Stimulated activated CD4-positive, alpha-beta T cell treated with anti-CD3 and anti-CD28 coated beads, Interleukin-15, amount 100 ng/mL, for 24 hours (primary cell): ENCODE measurements around the gene USP20.

Experiments used
- DNase-seq: peaks from one replicate; pipeline ENCODE4 v3.0.0-alpha.2; 2020

The USP20 gene

GRCh38 chr9:129823935-129824601 lies 11.2 kb upstream of the USP20 start, which contains the start of gene TOR1A:
TOR1A (minus strand) TSS chr9:129824136; CDS start chr9:129824085, 51 bp downstream.
- DNase-seq: peak; percentile 95

- DNase-seq: no peak
Observed at GRCh38 chr9:129826344-129826743, 8.9 kb upstream of the USP20 start.

- no peak for DNase-seq
Observed at GRCh38 chr9:129826759-129827158, 8.5 kb upstream of the USP20 start.

GRCh38 chr9:129828051-129828450 lies 7.2 kb upstream of the USP20 start:
- no peak for DNase-seq

GRCh38 chr9:129828969-129829368 lies 6.3 kb upstream of the USP20 start:
- DNase-seq: no peak

GRCh38 chr9:129832982-129833381 lies 2.3 kb upstream of the USP20 start:
- no peak for DNase-seq

GRCh38 chr9:129834489-129835127 lies 650 bp upstream of the USP20 start:
- peak; percentile 64 for DNase-seq

- DNase-seq: no peak
Observed at GRCh38 chr9:129835860-129836223, 584 bp downstream of the USP20 start.

GRCh38 chr9:129836311-129837007 lies 1.2 kb downstream of the USP20 start:
- DNase-seq: peak; percentile 68

- DNase-seq: peak; percentile 64
Observed at GRCh38 chr9:129838707-129839259, 3.5 kb downstream of the USP20 start.

- peak; percentile 25 for DNase-seq
Observed at GRCh38 chr9:129839324-129840023, 4.2 kb downstream of the USP20 start.

GRCh38 chr9:129840034-129840433 lies 4.8 kb downstream of the USP20 start:
- no peak for DNase-seq

- no peak for DNase-seq
Observed at GRCh38 chr9:129841071-129841470, 5.8 kb downstream of the USP20 start.

GRCh38 chr9:129845373-129845772 lies 10.1 kb downstream of the USP20 start:
- no peak for DNase-seq

GRCh38 chr9:129848712-129849441 lies 13.6 kb downstream of the USP20 start:
- DNase-seq: no peak

GRCh38 chr9:129849901-129850300 lies 14.6 kb downstream of the USP20 start:
- no peak for DNase-seq

GRCh38 chr9:129850821-129851550 lies 15.7 kb downstream of the USP20 start:
- no peak for DNase-seq

GRCh38 chr9:129851821-129852220 lies 16.6 kb downstream of the USP20 start:
- DNase-seq: no peak

- DNase-seq: no peak
Observed at GRCh38 chr9:129852579-129852978, 17.3 kb downstream of the USP20 start.

- DNase-seq: no peak
Observed at GRCh38 chr9:129853614-129854013, 18.4 kb downstream of the USP20 start.

GRCh38 chr9:129854588-129855110 lies 19.4 kb downstream of the USP20 start:
- DNase-seq: no peak
